Suprapubic skin (tissue), 3 donors: ENCODE results near the gene SMIM36.

ENCODE experiments used
- CTCF ChIP-seq, 2 donors: fragments of 200-600 bp in 1 of 2; fragments of 450-650 bp in 1 of 2; sonication (generic) in 1 of 2; IDR thresholded peaks; one replicate each; pipeline ENCODE4 v1.5.1; 2016 to 2019; ENCODE audit warnings: antibody characterized with exemption in 2 of 2, mild to moderate bottlenecking in 1 of 2, moderate library complexity in 1 of 2
- POLR2A ChIP-seq, 2 donors: fragments of 450-650 bp; IDR thresholded peaks; one replicate each; pipeline ENCODE4 v1.6.1; 2017; ENCODE audit warnings: antibody characterized with exemption in 2 of 2, mild to moderate bottlenecking in 2 of 2, moderate library complexity in 2 of 2

GRCh38 chr17:55510986-55511721 lies at the start of gene SMIM36:
- TF ChIP-seq CTCF (IDR thresholded peaks at IDR 0.05): no peak
- TF ChIP-seq POLR2A (IDR thresholded peaks at IDR 0.05): no peak
